SK-N-SH (cell line): ENCODE results near the gene ANKEF1.

Experiments
- ELF1 ChIP-seq: IDR thresholded peaks from 2 replicates; pipeline ENCODE4 v1.4.0; 2012
- EP300 ChIP-seq, 2 experiments: IDR thresholded peaks; 2 replicates each; pipeline versions ENCODE4 v1.4.0 to v1.6.1; 2012; ENCODE audit warnings: borderline replicate concordance in 1 of 2, low read depth in 1 of 2, low read length in 1 of 2
- RAD21 ChIP-seq: IDR thresholded peaks from 2 replicates; pipeline ENCODE4 v1.6.1; 2012; ENCODE audit warnings: mild to moderate bottlenecking, low read length
- RXRA ChIP-seq: IDR thresholded peaks from 2 replicates; pipeline ENCODE4 v1.4.0; 2012; ENCODE audit warnings: low read depth, mild to moderate bottlenecking, borderline replicate concordance
- SIN3A ChIP-seq: IDR thresholded peaks from 2 replicates; pipeline ENCODE4 v1.6.1; 2012; ENCODE audit warnings: low read depth, mild to moderate bottlenecking, low read length, moderate library complexity, borderline replicate concordance
- TCF12 ChIP-seq: IDR thresholded peaks from 2 replicates; pipeline ENCODE4 v1.4.0; 2012
- YY1 ChIP-seq: IDR thresholded peaks from 2 replicates; pipeline ENCODE4 v1.4.0; 2012; ENCODE audit warnings: low read depth, mild to moderate bottlenecking
- TF ChIP-seq, protein P1 (sequence below): fragments of 200-600 bp; sonication (generic); IDR thresholded peaks from 2 replicates; pipeline ENCODE4 v1.6.1; 2017; ENCODE audit warnings: antibody characterized with exemption, mild to moderate bottlenecking, moderate library complexity
- TF ChIP-seq, protein P2 (sequence below): IDR thresholded peaks from 2 replicates; pipeline ENCODE4 v1.6.1; 2012; ENCODE audit warnings: mild to moderate bottlenecking, low read depth, low read length, moderate library complexity
- TF ChIP-seq, protein P3 (sequence below): IDR thresholded peaks from 2 replicates; pipeline ENCODE4; 2012

DNA sequence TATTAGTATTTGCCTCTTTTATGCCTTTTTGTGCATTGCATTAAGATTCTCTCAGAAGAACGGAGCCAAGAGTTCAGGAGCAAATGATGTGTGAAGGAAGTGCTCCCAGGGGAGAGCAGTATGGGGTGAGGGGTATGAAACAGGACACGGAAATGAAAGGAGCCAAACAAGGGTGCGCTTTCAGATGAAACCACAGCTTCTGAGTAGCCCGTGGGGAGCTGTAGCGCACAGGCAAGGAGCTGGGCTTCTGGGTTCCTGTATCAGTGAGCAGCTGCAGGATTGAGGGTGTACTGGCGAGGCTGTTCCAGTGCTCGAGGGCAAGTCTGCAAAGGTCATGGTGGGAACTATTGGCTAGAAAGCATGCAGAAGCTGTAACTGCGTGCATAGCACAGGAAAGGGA lies 25.4 kb downstream of the ANKEF1 start:
- TF ChIP-seq, protein P1, sequence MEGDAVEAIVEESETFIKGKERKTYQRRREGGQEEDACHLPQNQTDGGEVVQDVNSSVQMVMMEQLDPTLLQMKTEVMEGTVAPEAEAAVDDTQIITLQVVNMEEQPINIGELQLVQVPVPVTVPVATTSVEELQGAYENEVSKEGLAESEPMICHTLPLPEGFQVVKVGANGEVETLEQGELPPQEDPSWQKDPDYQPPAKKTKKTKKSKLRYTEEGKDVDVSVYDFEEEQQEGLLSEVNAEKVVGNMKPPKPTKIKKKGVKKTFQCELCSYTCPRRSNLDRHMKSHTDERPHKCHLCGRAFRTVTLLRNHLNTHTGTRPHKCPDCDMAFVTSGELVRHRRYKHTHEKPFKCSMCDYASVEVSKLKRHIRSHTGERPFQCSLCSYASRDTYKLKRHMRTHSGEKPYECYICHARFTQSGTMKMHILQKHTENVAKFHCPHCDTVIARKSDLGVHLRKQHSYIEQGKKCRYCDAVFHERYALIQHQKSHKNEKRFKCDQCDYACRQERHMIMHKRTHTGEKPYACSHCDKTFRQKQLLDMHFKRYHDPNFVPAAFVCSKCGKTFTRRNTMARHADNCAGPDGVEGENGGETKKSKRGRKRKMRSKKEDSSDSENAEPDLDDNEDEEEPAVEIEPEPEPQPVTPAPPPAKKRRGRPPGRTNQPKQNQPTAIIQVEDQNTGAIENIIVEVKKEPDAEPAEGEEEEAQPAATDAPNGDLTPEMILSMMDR = no peak
- TF ChIP-seq EP300 (IDR thresholded peaks at IDR 0.05; ENCODE audit: borderline replicate concordance in 1 of 2, low read depth in 1 of 2, low read length in 1 of 2) = no peak
- TF ChIP-seq RXRA = no peak
- TF ChIP-seq, protein P2, sequence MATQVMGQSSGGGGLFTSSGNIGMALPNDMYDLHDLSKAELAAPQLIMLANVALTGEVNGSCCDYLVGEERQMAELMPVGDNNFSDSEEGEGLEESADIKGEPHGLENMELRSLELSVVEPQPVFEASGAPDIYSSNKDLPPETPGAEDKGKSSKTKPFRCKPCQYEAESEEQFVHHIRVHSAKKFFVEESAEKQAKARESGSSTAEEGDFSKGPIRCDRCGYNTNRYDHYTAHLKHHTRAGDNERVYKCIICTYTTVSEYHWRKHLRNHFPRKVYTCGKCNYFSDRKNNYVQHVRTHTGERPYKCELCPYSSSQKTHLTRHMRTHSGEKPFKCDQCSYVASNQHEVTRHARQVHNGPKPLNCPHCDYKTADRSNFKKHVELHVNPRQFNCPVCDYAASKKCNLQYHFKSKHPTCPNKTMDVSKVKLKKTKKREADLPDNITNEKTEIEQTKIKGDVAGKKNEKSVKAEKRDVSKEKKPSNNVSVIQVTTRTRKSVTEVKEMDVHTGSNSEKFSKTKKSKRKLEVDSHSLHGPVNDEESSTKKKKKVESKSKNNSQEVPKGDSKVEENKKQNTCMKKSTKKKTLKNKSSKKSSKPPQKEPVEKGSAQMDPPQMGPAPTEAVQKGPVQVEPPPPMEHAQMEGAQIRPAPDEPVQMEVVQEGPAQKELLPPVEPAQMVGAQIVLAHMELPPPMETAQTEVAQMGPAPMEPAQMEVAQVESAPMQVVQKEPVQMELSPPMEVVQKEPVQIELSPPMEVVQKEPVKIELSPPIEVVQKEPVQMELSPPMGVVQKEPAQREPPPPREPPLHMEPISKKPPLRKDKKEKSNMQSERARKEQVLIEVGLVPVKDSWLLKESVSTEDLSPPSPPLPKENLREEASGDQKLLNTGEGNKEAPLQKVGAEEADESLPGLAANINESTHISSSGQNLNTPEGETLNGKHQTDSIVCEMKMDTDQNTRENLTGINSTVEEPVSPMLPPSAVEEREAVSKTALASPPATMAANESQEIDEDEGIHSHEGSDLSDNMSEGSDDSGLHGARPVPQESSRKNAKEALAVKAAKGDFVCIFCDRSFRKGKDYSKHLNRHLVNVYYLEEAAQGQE = no peak
- TF ChIP-seq SIN3A = no peak
- no peak for TF ChIP-seq RAD21
- no peak for TF ChIP-seq ELF1
- TF ChIP-seq YY1 = no peak
- TF ChIP-seq, protein P3, sequence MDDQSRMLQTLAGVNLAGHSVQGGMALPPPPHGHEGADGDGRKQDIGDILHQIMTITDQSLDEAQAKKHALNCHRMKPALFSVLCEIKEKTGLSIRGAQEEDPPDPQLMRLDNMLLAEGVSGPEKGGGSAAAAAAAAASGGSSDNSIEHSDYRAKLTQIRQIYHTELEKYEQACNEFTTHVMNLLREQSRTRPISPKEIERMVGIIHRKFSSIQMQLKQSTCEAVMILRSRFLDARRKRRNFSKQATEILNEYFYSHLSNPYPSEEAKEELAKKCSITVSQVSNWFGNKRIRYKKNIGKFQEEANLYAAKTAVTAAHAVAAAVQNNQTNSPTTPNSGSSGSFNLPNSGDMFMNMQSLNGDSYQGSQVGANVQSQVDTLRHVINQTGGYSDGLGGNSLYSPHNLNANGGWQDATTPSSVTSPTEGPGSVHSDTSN = no peak
- no peak for TF ChIP-seq TCF12
